PC-9 (cell line): ENCODE data around the gene ORAI2. TPM values are rescaled to one million over a fixed set of nuclear protein-coding genes. Genes with fewer than 3 reads are reported as not detected.
"Not testable (repeated sequence)": the region's sequence is repeated elsewhere in the genome, so short reads cannot be mapped to it uniquely, and the experiment has no call there.

Experiments used
- BruUV-seq: library from RNA; stranded (reverse); fragments of 400-500 nt; replicated peaks from 2 replicates; lab custom pipeline; 2021; lab: Mats Ljungman, UMichigan
- CTCF ChIA-PET: fragments of 300-600 bp; sonication (Branson Sonifier 250); formaldehyde crosslinking; loops from one replicate; lab custom pipeline; 2022; ENCODE audit warnings: antibody characterized with exemption; lab: Charles Lee
- POLR2A ChIA-PET: fragments of 300-600 bp; sonication (Branson Sonifier 250); formaldehyde crosslinking; loops from one replicate; lab custom pipeline; 2022; ENCODE audit warnings: antibody characterized with exemption; ENCODE audit not compliant: unreplicated experiment; lab: Charles Lee
- DNase-seq, 2 experiments: peaks; one replicate each; pipeline versions ENCODE4 v3.0.0 to v3.0.0-alpha.2; 2015 to 2022; ENCODE audit warnings: mixed read lengths in 1 of 2
- H2AFZ ChIP-seq: fragments of 200-600 bp; sonication (generic); 2 replicates; pipeline ENCODE4 v1.8.1; 2017; ENCODE audit warnings: antibody characterized with exemption
- H3F3A ChIP-seq: fragments of 200-600 bp; sonication (generic); 2 replicates; pipeline ENCODE4 v1.8.1; 2017; ENCODE audit warnings: antibody characterized with exemption, mild to moderate bottlenecking, low read depth; ENCODE audit not compliant: insufficient read depth
- H3K27ac ChIP-seq: fragments of 200-600 bp; sonication (generic); 2 replicates; pipeline ENCODE4 v1.6.1; 2016; ENCODE audit warnings: mixed run types
- H3K27me3 ChIP-seq: fragments of 200-600 bp; sonication (generic); 2 replicates; pipeline ENCODE4 v1.6.1; 2016; ENCODE audit warnings: low read depth, mixed run types; ENCODE audit not compliant: insufficient read depth
- H3K36me3 ChIP-seq: fragments of 200-600 bp; sonication (generic); 2 replicates; pipeline ENCODE4 v1.6.1; 2016; ENCODE audit warnings: low read depth, mixed run types
- H3K4me1 ChIP-seq: fragments of 200-600 bp; sonication (generic); replicated peaks from 2 replicates; pipeline ENCODE4 v1.6.1; 2016; ENCODE audit warnings: mixed run types; ENCODE audit not compliant: insufficient read depth
- H3K4me2 ChIP-seq: fragments of 200-600 bp; sonication (generic); 2 replicates; pipeline ENCODE4 v1.6.1; 2017; ENCODE audit warnings: mixed run types
- H3K4me3 ChIP-seq: fragments of 200-600 bp; sonication (generic); 2 replicates; pipeline ENCODE4 v1.6.1; 2016; ENCODE audit warnings: mixed run types
- H3K79me2 ChIP-seq: fragments of 200-600 bp; sonication (generic); 2 replicates; pipeline ENCODE4 v1.6.1; 2017; ENCODE audit warnings: low read depth, mixed run types
- H3K9me2 ChIP-seq: fragments of 200-600 bp; sonication (generic); 2 replicates; pipeline ENCODE4 v1.8.1; 2017; ENCODE audit warnings: mild to moderate bottlenecking; ENCODE audit not compliant: insufficient read depth
- H3K9me3 ChIP-seq: fragments of 200-600 bp; sonication (generic); 2 replicates; pipeline ENCODE4 v1.8.1; 2016; ENCODE audit warnings: low read depth; ENCODE audit not compliant: insufficient read depth
- H4K20me1 ChIP-seq: fragments of 200-600 bp; sonication (generic); 2 replicates; pipeline ENCODE4 v1.8.1; 2017; ENCODE audit not compliant: insufficient read depth
- EZH2 ChIP-seq: fragments of 200-600 bp; sonication (generic); IDR thresholded peaks from 2 replicates; pipeline ENCODE4 v1.8.0; 2017; ENCODE audit warnings: antibody characterized with exemption, low read depth
- intact Hi-C: fragments of 100-400 bp; cut with micrococcal nuclease; formaldehyde crosslinking; loops from one replicate; pipeline ENCODE4 v1.10.0; 2022; ENCODE audit not compliant: unreplicated experiment
- total RNA-seq: library from RNA; stranded (reverse); gene quantifications from 2 replicates; pipeline ENCODE4 v1.2.3, GENCODE V29; 2021
- TF ChIP-seq, protein P1 (sequence below): fragments of 200-600 bp; sonication (generic); conservative IDR thresholded peaks from 2 replicates; pipeline ENCODE4 v1.6.1; 2017; ENCODE audit warnings: mixed run types, antibody characterized with exemption, mild to moderate bottlenecking, moderate library complexity

ORAI2 gene
- total RNA-seq, 1 experiment from 2014 or later = 53.3 TPM

DNA sequence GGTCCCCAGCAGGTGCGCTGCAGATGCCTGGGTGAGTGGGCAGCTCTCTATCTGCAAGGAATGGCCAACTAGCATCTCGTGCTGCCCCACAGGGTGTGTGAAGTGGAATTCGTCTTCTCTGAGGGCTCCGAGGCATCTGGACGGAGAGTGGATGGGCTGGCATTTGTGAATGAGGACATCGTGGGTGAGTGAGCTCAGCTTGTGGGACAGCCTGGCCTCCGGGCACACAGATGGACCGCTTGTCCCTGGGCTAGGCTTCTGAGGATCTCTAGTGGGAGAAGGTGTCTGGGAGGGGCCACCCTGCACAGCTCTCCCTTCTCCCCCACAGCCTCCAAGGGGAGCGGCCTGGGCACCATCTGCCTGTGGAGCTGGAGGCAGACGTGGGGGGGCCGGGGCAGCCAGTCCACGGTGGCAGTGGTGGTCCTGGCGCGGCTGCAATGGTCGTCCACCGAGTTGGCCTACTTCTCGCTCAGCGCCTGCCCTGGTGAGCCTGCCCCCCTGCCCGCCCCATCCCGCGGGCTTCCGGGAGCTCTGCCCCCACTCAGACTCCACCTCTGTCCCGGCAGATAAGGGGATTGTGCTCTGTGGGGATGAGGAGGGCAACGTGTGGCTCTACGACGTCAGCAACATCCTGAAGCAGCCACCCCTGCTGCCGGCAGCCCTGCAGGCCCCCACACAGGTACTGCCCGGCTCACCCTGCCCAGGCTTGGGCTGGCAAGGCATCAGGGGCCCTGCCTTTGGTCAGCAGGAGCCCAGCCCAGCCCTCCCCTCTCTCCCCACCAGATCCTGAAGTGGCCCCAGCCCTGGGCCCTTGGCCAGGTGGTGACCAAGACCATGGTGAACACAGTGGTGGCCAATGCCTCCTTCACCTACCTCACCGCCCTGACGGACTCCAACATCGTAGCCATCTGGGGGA, 39.0 kb downstream of the ORAI2 start:
- Histone ChIP-seq H3K79me2 (no peaks in the 10 kb centered on the region), H4K20me1 (no peaks in the 10 kb centered on the region), H2AFZ (no peak overlapping the region), H3K9me2 (no peaks in the 10 kb centered on the region), H3K4me1 (no peaks in the 10 kb centered on the region), H3K27me3 (no peaks in the 10 kb centered on the region), H3F3A (no peaks in the 10 kb centered on the region; the same call in 1 of the 2 replicates), H3K9me3 (no peaks in the 10 kb centered on the region), H3K4me3 (no peak overlapping the region), H3K27ac (no peak overlapping the region), H3K4me2 (no peak overlapping the region), H3K36me3 (no peaks in the 10 kb centered on the region)
- POLR2A ChIA-PET = no interaction called here
- intact Hi-C loops = no loop called here
- no peak for DNase-seq
- TF ChIP-seq EZH2 = no peak
- TF ChIP-seq, protein P1, sequence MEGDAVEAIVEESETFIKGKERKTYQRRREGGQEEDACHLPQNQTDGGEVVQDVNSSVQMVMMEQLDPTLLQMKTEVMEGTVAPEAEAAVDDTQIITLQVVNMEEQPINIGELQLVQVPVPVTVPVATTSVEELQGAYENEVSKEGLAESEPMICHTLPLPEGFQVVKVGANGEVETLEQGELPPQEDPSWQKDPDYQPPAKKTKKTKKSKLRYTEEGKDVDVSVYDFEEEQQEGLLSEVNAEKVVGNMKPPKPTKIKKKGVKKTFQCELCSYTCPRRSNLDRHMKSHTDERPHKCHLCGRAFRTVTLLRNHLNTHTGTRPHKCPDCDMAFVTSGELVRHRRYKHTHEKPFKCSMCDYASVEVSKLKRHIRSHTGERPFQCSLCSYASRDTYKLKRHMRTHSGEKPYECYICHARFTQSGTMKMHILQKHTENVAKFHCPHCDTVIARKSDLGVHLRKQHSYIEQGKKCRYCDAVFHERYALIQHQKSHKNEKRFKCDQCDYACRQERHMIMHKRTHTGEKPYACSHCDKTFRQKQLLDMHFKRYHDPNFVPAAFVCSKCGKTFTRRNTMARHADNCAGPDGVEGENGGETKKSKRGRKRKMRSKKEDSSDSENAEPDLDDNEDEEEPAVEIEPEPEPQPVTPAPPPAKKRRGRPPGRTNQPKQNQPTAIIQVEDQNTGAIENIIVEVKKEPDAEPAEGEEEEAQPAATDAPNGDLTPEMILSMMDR = no peak
- CTCF ChIA-PET = no interaction called here
- BruUV-seq = no TSS peak

DNA sequence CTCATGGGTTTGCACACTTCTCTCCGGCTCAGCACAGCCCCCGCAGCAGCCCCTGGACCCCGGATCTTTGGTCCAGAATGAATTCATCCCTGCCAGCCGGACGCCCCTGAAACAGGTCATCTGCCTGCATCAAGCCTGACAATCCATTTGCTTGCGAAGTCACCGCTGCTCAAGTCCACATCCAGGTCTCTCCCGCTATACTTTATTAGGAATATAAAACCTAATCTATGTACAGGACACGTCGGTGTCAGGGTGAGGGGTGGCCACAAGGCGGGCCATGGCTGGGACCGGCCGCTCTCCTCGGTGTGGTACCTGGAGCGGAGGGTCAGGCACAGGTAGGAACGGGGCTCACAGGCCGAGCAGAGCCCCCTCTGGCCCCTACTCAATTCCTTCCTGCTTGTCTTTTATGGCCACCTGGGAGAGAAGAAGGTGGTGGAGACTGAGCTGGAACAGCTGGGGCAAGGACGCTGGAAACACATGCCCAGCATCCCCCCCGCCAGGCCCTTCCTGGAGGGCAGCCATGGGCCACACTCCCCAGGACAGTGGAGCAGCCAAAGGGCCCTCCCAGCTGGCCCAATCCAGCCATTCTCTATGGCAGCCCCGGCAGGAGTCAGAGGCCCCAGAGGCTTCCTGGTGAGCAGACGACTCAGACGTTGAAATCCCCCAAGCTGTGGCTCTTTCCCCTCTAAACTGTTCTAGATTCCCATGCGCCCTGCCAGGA, 40.1 kb downstream of the ORAI2 start:
- Histone ChIP-seq H3K27ac (no peak overlapping the region), H3K4me3 (no peak overlapping the region), H3K4me1 (no peaks in the 10 kb centered on the region), H4K20me1 (no peaks in the 10 kb centered on the region), H3K36me3 (no peaks in the 10 kb centered on the region), H3K4me2 (no peak overlapping the region), H2AFZ (no peak overlapping the region), H3K9me3 (no peaks in the 10 kb centered on the region), H3K9me2 (no peaks in the 10 kb centered on the region), H3K79me2 (no peaks in the 10 kb centered on the region), H3F3A (no peaks in the 10 kb centered on the region; the same call in 1 of the 2 replicates), H3K27me3 (no peaks in the 10 kb centered on the region)
- ChIA-PET CTCF (no interaction called here), POLR2A (no interaction called here)
- no peak for DNase-seq
- TF ChIP-seq, protein P1 = no peak
- BruUV-seq = no TSS peak
- intact Hi-C loops = no loop called here

DNA sequence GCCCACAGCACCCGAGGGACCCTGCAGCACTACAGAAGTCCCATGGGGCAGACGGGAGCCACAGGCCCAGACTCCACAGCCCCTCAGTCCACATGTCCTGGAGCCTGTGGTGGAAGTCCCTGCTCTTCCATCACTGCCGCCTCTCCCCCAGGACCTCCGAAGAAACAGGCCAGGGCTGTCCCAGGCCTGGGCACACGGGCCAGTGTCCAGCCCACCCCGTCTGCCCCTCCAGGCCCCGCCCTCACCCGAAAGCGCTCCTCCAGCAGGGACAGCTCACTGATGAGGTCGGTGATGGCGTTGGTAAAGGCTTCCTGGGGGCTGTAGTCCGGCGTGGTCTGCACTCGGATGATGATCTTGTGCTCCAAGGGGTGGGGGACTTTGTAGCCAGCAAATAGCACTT, 40.7 kb downstream of the ORAI2 start:
- H3K27ac ChIP-seq, POLR2A ChIA-PET, CTCF ChIA-PET, H3K27me3 ChIP-seq, H3K4me1 ChIP-seq, H4K20me1 ChIP-seq, H3K4me3 ChIP-seq, H2AFZ ChIP-seq, H3K36me3 ChIP-seq, H3F3A ChIP-seq, H3K4me2 ChIP-seq, H3K9me2 ChIP-seq, BruUV-seq, intact Hi-C loops, H3K79me2 ChIP-seq, H3K9me3 ChIP-seq, DNase-seq: not testable (repeated sequence)

DNA sequence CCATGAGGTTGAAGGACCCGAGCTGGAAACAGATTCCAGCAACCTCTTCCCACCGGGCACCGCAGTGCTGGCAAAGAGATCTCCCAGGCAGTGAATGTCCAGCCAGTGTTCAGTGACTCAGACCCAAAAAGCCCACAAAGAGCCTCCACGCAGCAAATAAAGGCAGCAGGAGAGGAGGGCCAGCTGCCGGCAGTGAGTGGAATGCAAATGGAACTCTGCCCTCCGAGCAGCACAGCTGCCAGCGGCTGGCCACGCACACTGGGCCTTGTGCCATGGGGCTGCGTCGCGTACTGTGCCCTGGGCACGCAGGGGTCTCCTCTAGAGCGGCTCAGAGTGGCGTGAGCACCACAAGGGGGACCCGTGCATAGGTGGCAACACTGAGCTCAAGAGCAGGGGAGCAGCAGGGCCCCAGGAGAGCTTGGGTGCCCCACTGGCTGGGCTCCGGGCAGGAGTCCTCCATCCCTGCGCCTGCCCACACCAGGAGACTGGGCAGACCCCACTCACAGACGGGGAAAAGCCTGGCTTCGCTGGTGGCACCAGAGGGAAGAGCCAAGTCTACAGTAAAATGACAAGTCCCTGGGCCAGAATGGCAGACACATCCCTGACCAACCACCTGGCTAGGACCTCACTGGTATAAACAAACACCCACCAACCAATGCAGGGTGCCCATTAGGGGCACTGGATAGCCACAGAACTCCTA, 41.5 kb downstream of the ORAI2 start:
- H2AFZ ChIP-seq, POLR2A ChIA-PET: not testable (repeated sequence)

More for the DNA sequence above, 41.5 kb downstream of the ORAI2 start:
- H3K36me3 ChIP-seq, H3K27me3 ChIP-seq, DNase-seq, H3K9me2 ChIP-seq, H3K4me3 ChIP-seq, intact Hi-C loops, H3K79me2 ChIP-seq, BruUV-seq, H3K9me3 ChIP-seq, H4K20me1 ChIP-seq, H3K4me2 ChIP-seq, H3F3A ChIP-seq, H3K4me1 ChIP-seq, CTCF ChIA-PET, H3K27ac ChIP-seq: not testable (repeated sequence)
